ENCODE data around the gene PRAMEF13.
"Not testable (repeated sequence)": the region's sequence is repeated elsewhere in the genome, so short reads cannot be mapped to it uniquely, and the experiment has no call there.

The PRAMEF13 gene, protein sequence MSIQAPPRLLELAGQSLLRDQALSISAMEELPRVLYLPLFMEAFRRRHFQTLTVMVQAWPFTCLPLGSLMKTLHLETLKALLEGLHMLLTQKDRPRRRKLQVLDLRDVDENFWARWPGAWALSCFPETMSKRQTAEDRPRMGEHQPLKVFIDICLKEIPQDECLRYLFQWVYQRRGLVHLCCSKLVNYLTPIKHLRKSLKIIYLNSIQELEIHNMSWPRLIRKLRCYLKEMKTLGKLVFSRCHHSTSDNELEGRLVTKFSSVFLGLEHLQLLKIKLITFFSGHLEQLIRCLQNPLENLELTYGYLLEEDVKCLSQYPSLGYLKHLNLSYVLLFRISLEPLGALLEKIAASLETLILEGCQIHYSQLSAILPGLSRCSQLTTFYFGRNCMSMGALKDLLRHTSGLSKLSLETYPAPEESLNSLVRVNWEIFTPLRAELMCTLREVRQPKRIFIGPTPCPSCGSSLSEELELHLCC

DNA sequence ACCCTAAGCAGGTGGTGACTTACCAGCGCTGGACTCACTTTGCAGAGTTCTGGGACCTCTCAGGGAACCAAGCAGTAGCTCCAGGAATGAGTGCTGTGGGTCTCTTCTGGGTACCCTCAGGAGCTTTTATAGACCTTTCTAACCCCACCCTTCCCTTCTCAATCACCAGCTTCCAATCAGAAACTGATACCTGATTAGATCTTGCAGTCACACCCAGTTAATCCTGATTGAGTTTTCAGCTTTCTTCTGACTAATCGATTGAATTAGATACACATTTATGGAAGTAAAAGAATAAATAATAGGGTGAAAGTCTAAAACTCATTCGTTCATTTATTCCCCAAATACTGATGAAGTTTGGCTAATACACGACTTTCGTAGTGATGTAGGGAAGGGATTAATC, at the start of gene PRAMEF13:
Gene PRAMEF13 (minus strand): TSS at position 101 of the 400 bp plus-strand sequence. CDS start 1,820 bp downstream, outside the sequence.
- DNase-seq: not testable (repeated sequence)

DNA sequence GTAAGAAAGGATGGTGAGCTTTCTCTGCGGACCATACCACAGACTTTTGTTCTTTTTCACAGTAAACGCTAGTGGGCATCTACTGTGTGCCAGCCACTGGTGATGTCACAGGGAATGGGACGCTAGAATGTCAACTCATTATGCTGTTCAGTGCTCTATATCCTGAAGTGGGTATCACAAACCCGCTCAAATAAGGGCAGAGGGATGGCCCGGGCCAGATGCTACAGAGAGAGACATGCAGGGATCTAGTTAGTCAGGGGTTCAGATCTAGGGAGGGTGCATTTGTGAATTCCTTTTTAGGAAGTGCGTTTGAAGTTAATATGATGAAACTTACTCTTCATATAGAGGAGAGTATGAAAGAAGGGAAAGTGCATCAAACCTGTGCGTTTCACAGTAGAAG, 45.9 kb upstream of the PRAMEF13 start:
- not testable (repeated sequence) for DNase-seq

- not testable (repeated sequence) for DNase-seq
Measured at GRCh38 chr1:13246554-13246871, 45.3 kb upstream of the PRAMEF13 start.

DNA sequence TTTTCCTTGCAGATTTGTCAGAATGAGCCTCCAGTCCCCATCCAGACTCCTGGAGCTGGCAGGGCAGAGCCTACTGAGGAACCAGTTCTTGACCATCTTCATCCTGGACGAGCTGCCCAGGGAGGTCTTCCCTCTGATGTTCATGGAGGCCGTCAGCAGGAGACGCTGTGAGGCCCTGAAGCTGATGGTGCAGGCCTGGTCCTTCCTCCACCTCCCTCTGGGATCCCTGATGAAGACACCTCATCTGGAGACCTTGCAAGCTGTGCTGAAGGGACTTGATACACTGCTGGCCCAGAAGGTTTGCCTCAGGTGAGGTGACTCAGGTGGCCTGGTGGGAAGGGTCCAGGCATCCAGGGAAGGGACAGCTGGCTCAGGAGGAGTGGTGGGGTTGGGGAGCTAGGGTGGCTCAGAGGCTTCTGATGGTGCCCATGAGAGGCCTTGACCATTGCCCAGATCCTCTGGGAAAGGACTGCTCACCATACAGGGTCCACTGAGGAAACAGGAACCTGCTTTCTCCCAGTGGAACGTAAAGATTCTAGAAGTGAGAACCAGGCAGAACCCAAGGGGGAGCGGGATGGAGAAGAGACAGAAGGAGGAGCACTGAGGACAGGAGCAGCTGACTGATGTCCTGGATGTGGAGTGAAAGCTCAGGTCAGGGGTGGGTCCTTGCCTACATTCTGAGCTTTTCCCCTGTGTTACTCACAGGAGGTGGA, 44.8 kb upstream of the PRAMEF13 start:
- not testable (repeated sequence) for DNase-seq

DNA sequence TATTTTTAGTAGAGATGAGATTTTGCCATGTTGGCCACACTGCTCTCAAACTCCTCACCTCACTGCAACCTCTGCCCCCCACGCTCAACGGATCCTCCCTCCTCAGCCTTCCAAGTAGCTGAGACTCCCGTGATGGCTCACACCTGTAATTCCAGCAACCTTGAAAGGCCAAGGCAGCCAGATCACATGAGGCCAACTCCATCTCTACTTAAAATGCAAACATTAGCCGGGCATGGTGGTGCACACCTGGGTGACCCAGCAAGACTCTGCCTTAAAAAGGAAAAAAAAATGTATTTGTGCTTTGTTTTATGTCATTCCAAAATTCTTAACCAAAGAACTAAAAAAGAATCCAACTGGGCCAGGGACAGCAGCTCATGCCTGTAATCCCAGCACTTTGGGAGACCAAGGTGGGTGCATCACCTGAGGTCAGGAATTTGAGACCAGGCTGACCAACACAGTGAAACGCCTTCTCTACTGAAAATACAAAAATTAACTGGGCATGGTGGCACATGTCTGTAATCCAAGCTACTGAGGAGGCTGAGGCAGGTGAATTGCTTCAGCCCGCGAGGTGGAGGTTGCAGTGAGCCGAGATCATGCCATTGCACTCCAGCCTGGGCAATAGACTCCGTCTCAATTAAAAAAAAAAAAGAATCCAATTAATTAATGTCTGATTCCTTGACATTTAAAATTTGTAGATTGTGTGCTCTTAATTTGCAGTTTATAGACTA, 42.5 kb upstream of the PRAMEF13 start:
- DNase-seq: not testable (repeated sequence)

GRCh38 chr1:13239633-13240032, 38.4 kb upstream of the PRAMEF13 start:
- not testable (repeated sequence) for DNase-seq

GRCh38 chr1:13237572-13237971, 36.4 kb upstream of the PRAMEF13 start:
- DNase-seq: not testable (repeated sequence)

GRCh38 chr1:13234057-13234456, 32.8 kb upstream of the PRAMEF13 start:
- DNase-seq: not testable (repeated sequence)

DNA sequence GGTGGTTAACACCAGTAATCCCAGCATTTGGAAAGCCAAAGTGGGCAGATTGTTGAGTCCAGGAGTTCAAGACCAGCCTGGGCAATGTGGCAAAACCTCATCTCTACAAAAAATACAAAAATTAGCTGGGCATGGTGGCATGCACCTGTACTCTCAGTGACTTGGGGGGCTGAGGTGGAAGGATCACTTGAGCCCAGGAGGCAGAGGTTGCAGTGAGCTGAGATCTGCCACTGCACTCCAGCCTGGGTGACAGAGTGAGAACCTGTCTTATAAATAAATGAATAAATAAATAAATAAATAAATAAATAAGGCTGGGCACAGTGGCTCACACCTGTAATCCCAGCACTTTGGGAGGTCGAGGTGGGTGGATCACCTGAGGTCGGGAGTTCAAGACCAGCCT, 30.8 kb upstream of the PRAMEF13 start:
- not testable (repeated sequence) for DNase-seq

GRCh38 chr1:13231061-13231750, 30.0 kb upstream of the PRAMEF13 start:
- DNase-seq: not testable (repeated sequence)

DNA sequence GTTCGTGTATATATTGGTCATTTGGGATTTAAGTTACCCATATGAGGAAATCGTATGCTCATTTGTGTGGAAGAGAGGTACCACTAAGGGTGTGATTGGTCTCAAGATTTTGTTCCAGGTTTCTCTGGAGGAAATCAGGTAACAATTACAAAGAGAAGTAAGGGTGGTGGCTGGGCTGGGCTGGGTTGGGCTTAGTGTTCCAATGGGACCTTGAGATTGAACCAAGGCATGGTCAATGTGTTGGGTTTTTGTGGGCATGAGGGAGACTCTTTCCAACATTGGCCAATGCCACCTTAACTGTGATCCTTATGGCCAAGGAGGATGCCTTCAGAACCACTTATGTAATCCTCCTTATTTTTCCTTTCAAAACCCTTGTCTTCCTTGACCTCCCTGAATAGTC, 29.4 kb upstream of the PRAMEF13 start:
- DNase-seq: not testable (repeated sequence)

- not testable (repeated sequence) for DNase-seq
Measured at GRCh38 chr1:13230096-13230495, 28.9 kb upstream of the PRAMEF13 start.

DNA sequence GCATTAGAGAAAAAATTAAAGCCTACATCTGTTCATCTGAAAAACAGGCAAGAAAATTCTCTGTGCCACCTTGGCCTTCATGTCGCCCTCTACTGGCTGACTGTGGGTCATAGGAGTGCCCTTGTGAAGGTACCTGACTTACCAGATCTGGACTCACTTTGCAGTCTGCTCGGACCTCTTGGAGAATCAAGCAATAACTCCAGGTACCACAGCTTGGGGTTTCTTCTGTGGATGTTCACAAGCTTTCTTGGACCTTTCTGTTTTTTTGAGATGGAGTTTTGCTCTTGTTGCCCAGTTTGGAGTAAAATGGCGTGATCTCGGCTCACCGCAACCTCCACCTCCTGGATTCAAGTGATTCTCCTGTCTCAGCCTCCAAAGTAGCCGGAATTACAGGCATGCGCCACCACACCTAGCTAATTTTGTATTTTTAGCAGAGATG, 27.2 kb upstream of the PRAMEF13 start:
- DNase-seq: no peak

- DNase-seq: not testable (repeated sequence)
Measured at GRCh38 chr1:13227271-13228055, 26.3 kb upstream of the PRAMEF13 start.

DNA sequence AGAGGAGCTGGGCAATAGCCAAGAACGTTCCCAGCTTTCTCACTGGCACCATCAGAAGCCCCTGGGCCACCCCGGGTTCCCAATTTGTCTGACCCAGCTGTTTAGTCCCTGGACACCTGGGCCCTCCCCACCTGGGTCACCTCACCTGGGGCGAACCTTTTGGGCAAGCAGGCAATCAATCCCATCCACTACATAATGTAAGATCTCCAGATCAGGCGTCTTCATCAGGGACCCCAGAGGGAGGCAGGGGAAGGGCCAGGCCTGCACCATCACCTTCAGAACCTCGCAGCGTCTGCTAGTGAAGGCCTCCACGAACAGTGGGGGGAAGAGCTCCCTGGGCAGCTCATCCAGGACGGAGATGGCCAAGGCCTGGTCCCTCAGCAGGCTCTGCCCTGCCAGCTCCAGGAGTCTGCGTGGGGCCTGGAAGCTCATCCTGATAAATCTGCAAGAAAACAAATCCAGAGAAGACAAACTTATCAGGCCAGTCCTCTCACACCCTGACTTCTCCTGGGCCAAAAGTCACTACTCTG, 24.5 kb upstream of the PRAMEF13 start, which contains the start of gene PRAMEF18:
Gene PRAMEF18 (minus strand): TSS at position 480 of the 530 bp plus-strand sequence. CDS start 48 bp downstream, at position 432.
- not testable (repeated sequence) for DNase-seq

DNA sequence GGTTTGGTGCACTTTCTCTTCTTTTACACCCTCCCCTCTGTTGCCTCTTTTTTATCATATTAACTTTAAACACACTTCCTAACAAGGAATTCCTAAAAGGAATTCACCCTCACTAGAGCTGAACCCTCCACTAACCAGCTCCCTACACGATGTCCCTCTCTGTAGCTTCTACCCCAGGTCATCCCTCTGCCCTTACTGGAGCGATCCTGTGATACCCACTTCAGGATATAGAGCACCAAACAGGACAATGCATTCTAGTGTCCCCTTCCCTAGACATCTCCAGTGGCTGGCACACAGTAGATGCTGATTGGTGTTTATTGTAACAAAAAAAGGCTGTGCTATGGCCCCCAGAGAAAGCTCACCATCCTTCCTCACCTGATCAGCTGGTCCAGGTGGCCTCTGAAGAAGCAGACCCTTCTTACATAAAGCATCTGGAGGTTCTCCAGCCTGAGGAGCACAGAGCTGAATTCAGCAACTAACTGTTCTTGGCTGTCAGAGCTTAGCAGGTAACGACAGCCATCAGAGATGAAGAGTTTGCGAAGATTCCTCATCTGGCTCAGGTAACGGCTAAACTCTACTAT, 23.4 kb upstream of the PRAMEF13 start:
- DNase-seq: no peak

DNA sequence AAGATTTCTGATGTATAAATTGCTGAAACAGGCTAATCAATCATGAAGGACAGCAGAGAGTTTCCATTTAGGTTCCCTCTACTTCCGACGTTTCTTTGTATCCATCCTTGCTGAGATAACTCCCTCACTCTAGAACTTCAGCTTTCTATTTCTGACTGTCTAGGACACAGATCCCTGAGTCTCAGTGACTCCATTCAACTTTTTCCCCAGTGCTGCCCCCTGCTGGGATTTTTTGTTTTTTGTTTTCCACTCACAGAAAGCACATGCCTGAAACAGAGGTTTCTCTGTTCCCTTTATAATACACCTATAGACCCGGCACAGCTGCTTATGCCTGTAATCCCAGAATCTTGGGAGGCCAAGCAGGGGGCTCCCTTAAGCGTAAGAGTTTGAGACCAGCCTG, 21.6 kb upstream of the PRAMEF13 start:
- DNase-seq: not testable (repeated sequence)

DNA sequence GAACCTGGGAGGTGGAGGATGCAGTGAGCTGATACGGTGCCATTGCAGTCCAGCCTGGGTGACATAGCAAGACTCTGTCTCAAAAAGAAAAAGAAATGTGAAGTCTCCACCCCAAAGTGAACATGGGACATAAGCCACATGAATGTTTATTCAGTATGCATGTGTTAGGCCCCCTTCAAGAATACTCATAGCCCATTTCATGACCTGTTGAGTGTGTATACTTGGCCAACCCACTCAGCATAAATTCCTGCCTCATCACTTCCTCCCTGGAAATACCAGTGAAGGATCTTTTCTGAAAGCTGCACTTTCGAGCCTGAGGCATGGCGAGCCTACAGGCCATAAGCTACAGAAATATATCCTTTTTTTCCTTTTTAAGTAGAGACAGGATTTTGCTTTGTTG, 18.0 kb upstream of the PRAMEF13 start:
- DNase-seq: not testable (repeated sequence)

GRCh38 chr1:13216619-13217018, 15.4 kb upstream of the PRAMEF13 start:
- not testable (repeated sequence) for DNase-seq

DNA sequence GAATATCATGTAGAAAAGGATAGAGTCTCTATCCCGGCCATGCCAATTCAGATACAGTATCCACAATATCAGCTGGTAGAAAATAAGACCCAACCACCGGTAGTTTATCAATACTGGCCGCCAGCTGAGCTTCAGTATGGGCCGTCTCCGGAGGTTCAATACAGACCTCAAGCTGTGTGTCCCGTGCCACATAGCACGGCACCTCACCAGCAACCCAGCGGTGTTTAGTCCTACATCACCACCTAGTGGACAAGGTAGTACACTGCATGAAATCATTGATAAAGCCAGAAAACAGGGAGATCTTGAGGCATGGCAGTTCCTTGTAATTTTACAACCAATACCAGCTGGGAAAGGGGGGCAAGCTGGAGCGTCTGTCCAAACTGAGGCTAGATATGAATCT, 7.5 kb upstream of the PRAMEF13 start:
- DNase-seq: not testable (repeated sequence)

- not testable (repeated sequence) for DNase-seq
Measured at GRCh38 chr1:13171548-13171947, 29.7 kb downstream of the PRAMEF13 start, which contains the start of gene PRAMEF9. Gene PRAMEF9 (plus strand): TSS chr1:13171848. CDS start chr1:13175281, 3,433 bp downstream.
